ENCODE data around the gene CLCN7. TPM values are rescaled to one million over a fixed set of nuclear protein-coding genes. Genes with fewer than 3 reads are reported as not detected.

CLCN7 gene
- total and polyA plus RNA-seq, 2 donors (not counting 3 experiments of a cell fraction or from before 2014, with no cell fraction given) = 59.8 to 94.9 TPM

DNA sequence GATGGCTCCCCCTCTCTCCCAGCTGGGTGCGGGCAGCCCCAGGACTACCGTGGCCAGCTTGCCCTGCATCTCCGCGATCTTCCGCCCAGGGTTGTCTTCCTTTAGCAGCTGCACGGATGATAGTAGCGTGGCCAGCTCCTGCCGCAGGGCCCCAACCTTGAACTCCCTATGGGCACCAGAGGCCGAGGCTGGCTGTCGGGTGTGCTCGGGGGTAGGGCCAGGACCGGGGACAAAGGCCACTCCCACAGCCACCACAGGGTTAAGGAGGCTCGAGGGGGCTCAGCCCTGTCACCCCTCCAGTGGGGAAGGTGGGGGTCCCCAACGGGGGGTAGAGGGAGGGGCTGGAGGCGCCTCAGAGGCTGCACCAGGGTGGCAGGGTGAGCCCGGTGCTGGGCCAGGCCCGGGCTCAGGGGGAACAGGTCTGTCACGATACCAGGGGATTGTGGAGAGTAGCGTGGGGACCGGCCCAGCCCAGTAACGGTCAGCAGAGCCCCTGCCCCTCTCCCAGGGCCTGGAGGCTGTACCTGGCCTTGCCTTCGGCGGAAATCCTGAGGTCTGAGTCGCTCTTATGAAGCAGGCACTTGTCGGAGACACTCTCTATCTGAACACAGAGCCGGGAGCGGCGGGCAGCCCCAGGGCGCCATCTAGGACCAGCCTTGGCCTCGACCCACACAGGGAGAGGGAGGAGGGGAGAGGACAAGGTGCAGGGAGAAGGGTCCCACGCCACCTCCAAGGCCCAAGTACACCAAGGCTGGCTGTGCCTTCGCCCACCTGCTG lies 38.7 kb downstream of the CLCN7 start:
- no peaks in the 10 kb centered on the region for H3K36me3 ChIP-seq (ENCODE audit: control insufficient read depth in 2 of 2, extremely low read depth in 1 of 2, insufficient read depth in 2 of 2, low read length in 2 of 2)
- no peaks in the 10 kb centered on the region for H3K9me1 ChIP-seq (replicated peaks; ENCODE audit: control insufficient read depth, extremely low read depth, insufficient read depth, low read length)
- no peaks in the 10 kb centered on the region for H3K9me3 ChIP-seq (replicated peaks; ENCODE audit: control insufficient read depth, insufficient read depth, low read length)
- no TSS peak for BruUV-seq (replicated peaks)
- TF ChIP-seq, protein P1, sequence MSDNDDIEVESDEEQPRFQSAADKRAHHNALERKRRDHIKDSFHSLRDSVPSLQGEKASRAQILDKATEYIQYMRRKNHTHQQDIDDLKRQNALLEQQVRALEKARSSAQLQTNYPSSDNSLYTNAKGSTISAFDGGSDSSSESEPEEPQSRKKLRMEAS (IDR thresholded peaks at IDR 0.05; ENCODE audit: insufficient read depth, insufficient read length) = no peak
- TF ChIP-seq GATA2 (IDR thresholded peaks at IDR 0.05; ENCODE audit: insufficient read depth, insufficient read length, low read depth, low read length) (no peak), POLR2A (IDR thresholded peaks at IDR 0.05; ENCODE audit: low read depth, low read length) (no peak), MYC (IDR thresholded peaks at IDR 0.05; ENCODE audit: low read depth, low read length) (no peak), EZH2 (IDR thresholded peaks at IDR 0.05; ENCODE audit: borderline replicate concordance, low read depth, low read length, severe bottlenecking) (no peak), FOS (IDR thresholded peaks at IDR 0.05; ENCODE audit: borderline replicate concordance, insufficient read depth, low read length) (no peak), POLR2AphosphoS5 (IDR thresholded peaks at IDR 0.05; ENCODE audit: insufficient read depth, low read depth, low read length) (no peak), JUN (IDR thresholded peaks at IDR 0.05; ENCODE audit: borderline replicate concordance, insufficient read depth, insufficient read length, low read depth) (no peak)
- TF ChIP-seq, protein P2, sequence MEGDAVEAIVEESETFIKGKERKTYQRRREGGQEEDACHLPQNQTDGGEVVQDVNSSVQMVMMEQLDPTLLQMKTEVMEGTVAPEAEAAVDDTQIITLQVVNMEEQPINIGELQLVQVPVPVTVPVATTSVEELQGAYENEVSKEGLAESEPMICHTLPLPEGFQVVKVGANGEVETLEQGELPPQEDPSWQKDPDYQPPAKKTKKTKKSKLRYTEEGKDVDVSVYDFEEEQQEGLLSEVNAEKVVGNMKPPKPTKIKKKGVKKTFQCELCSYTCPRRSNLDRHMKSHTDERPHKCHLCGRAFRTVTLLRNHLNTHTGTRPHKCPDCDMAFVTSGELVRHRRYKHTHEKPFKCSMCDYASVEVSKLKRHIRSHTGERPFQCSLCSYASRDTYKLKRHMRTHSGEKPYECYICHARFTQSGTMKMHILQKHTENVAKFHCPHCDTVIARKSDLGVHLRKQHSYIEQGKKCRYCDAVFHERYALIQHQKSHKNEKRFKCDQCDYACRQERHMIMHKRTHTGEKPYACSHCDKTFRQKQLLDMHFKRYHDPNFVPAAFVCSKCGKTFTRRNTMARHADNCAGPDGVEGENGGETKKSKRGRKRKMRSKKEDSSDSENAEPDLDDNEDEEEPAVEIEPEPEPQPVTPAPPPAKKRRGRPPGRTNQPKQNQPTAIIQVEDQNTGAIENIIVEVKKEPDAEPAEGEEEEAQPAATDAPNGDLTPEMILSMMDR (IDR thresholded peaks at IDR 0.05; ENCODE audit: extremely low read depth in 1 of 2, insufficient read depth in 1 of 2, low read depth in 1 of 2, low read length in 2 of 2) = no peak
- intact Hi-C loops (cut with micrococcal nuclease) (no loop called here), dilution Hi-C loops (cut with MboI; ENCODE audit: extremely low pct_ligation_motif_present, low sequenced_read_pairs) (no loop called here)
- H3K9ac ChIP-seq (replicated peaks; ENCODE audit: extremely low read depth, insufficient read depth, low read length) = no peak overlapping the region
- FAIRE-seq = no peak
- H3K79me2 ChIP-seq (ENCODE audit: control insufficient read depth, insufficient read depth, low read length) = no peaks in the 10 kb centered on the region
- H3K4me2 ChIP-seq (ENCODE audit: insufficient read depth, low read length) = no peak overlapping the region
- no peak overlapping the region for H2AFZ ChIP-seq (ENCODE audit: low read depth, low read length)
- DNase-seq (ENCODE audit: low read depth, low spot score) = no peak
- H3K4me3 ChIP-seq (replicated peaks in 1 of 3; ENCODE audit: insufficient read depth in 1 of 3, low read depth in 1 of 3, low read length in 3 of 3) = no peak overlapping the region
- CTCF ChIA-PET = no interaction called here
- no peaks in the 10 kb centered on the region for H4K20me1 ChIP-seq (replicated peaks; ENCODE audit: control insufficient read depth, extremely low read depth, insufficient read depth, low read length)
- H3K27me3 ChIP-seq (ENCODE audit: control insufficient read depth in 2 of 2, insufficient read depth in 2 of 2, low read length in 2 of 2) = no peaks in the 10 kb centered on the region
- no peak overlapping the region for H3K27ac ChIP-seq (ENCODE audit: insufficient read depth, low read depth, low read length)
- no peaks in the 10 kb centered on the region for H3K4me1 ChIP-seq (ENCODE audit: control insufficient read depth, extremely low read depth, insufficient read depth, low read length)
- POLR2A ChIA-PET = no interaction called here
